Right lung (tissue), 5 donors: ENCODE results near the gene GNAI3. TPM values are rescaled to one million over a fixed set of nuclear protein-coding genes. Genes with fewer than 3 reads are reported as not detected.

Experiments
- DNase-seq, 2 donors: peaks; one replicate each; pipeline ENCODE4 v3.0.0-alpha.2; 2013
- polyA plus RNA-seq, 5 donors: library from polyadenylated mRNA; unstranded; fragments of 120-200 nt; gene quantifications; one replicate each; pipeline versions ENCODE4 v1.2.1 to v1.2.3, GENCODE V29; 2013; ENCODE audit warnings: inconsistent platforms in 1 of 5, low replicate concordance in 1 of 5; ENCODE audit not compliant: insufficient read length in 5 of 5, insufficient read depth in 1 of 5

GNAI3 gene
- polyA plus RNA-seq, 5 donors = 9.7 to 12.8 (median 10.9) TPM

GRCh38 chr1:109589177-109589576 is 40.8 kb downstream of the GNAI3 start:
- no peak for DNase-seq

DNA sequence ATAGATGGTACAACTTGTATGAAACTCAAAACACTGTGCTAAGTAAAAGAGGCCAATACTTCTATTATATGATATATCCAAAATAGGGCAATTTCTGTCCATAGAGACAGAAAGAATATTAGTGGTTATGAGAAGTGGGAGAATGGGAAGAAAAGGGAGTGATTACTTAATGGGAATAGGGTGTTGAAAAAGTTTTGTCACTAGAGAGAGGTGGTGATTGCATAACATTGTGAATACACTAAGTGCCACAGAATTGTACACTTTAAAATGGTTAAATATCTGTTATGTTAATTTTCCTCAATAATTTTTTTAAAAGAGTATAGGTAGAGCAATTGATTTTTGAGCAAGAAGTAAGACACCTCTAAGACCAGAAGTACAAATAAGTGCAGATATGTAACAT is 41.3 kb downstream of the GNAI3 start:
- no peak for DNase-seq

- no peak for DNase-seq
These were observed 44.5 kb downstream of the GNAI3 start for GRCh38 chr1:109592916-109593315.

- no peak for DNase-seq
These were observed 47.1 kb downstream of the GNAI3 start for GRCh38 chr1:109595531-109595930.

DNA sequence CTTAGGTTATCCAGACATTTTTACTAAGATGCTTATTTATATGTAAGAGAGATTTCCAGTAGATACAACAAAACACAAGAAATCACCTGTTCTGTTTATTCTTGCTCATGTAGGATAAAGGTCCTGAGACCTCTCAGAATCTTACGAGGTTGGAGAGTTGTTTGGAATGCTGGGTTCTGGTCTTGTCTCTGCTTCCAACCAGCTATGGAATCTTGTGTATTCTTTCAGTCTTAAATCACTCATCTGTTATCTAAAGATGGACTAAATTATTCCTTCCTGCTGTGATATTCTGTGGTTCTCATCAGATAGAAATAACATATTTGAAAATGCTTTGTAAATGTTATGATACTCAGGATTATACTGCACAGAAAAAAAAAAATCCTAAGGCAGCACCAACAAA is 49.7 kb downstream of the GNAI3 start:
- DNase-seq = no peak

GRCh38 chr1:109598655-109599054 is 50.2 kb downstream of the GNAI3 start:
- no peak for DNase-seq

DNA sequence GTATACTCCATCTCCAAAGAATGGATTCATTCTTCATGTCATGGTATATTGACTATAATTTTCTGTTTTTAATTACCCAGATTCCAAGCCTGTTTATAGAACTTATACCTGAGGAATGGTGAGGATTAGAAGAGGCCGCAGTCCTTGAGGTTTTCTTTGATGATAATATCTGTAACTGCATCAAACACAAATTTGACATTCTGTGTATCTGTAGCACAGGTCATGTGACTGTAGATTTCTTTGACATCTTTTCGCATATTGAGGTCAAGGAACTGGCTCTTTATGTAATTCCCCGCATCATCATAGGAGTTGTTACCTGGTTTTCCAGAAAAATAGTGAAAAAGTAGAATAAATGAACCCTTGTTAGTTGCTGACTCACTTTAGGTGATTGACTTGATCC is 54.8 kb downstream of the GNAI3 start:
- no peak for DNase-seq

DNA sequence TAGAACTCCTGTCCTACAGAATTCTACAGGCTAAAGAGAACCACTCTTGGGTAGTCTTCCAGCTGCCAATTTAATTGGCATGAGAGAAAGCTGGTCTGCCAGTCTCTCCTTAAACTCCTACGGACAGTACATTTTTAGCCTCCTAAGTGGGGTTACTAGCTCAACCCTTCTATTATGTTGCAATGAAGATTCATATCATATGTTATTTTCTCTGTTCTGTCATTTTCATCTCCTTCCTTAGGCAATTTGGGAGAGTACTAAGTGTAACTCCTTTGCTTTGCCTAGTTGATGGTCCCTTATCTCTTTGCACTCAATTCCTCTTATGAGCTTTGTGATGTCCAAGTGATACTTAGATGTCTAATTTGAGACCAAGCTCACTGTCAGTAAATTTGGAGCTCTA is 57.0 kb downstream of the GNAI3 start:
- no peak for DNase-seq

GRCh38 chr1:109609881-109610280 is 61.5 kb downstream of the GNAI3 start:
- DNase-seq = no peak

DNA sequence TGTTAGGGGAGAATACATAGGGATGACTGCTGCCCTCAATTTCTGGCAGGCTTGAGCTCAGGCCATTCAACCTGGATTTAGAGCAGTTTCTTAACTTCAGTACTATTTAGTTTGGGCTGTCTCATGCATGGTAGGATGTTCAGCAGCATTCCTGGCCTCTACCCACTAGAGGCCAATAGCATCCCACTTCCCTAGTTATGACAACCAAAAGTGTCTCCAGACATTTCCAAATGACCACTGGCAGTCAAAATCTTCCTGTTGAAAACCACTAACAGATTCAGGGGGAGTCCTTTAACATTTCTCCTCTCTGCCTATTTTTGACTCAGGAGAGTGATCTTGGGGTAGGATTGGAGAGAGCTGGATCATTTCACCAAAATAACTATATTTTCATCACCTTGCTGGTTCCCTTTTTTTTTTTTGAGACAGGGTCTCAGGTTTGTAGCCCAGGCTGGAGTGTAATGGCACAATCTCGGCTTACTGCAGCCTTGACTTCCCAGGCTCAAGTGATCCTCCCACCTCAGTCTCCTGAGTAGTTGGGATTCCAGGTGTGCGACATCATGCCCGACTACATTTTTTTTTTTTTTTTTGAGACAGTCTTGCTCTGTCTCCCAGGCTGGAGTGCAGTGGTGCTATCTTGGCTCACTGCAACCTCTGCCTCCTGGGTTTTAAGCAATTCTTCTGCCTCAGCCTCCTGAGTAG is 62.3 kb downstream of the GNAI3 start:
- DNase-seq = no peak

DNA sequence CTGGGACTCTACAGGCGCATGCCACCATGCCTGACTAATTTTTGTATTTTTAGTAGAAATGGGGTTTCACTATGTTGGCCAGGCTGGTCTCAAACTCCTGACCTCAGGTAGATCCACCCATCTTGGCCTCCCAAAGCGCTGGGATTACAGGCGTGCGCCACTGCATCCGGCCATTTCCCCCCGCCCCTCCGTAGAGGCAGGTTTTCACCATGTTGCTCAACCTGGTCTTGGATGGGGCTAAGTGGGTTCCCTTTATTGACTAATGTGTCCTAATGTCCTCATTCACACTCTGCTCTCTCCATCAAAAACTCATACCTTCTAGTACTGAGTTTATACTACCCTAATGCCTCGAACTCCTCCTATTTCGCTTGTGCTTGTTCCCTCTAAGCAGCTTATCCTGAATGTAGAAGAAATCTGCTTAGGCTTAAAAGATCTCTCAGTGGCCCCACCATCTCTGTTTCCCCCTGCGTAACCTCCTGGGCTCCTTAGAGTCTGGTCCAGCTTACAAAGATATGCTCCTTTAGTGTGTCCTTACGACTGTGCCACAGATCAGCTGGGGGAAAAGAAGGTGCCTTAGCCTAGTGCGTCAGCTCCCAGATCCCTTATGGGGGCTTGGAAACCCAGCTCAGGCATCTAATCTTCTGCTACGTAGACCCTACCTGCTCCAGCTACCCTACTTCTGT is 63.0 kb downstream of the GNAI3 start:
- DNase-seq = no peak

DNA sequence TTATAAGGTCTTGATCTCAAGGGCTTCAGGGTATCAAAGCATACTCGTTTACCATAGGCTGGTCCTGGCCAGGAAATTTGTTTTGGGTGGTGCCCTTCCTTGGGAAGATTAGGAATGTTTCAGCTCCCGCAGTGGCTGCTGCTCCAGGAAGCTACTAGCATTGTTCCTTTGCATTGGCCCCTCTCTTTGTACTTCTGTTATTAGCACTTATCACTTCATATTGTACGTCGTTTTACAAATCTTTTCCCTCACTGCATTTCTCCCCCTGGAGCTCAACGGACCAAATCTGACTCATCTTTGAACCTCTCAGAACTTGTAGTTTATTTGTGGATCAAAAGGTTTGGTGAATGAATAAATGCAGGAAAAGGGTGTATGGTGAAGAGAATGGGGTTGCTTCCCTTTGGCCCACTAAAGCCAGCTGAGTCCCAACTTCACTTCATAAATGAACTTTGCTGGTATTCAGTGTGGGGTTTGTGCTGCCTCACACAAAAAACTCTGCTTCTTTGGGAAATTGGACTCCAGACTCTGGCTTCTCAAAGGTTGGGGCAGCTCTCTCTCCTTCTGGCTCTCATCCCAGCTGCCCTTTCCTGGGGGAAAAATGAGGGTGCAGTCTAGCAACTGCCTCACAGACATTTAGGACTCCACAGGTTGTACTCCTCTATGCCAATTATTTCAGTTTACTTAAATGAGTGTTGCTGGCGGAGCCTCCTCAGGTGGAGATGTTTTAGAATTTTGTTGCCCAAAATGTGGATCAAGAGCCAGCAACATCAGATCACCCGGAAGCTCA is 65.1 kb downstream of the GNAI3 start:
- no peak for DNase-seq

- DNase-seq = no peak
These were observed 67.5 kb downstream of the GNAI3 start for GRCh38 chr1:109615879-109616278.

DNA sequence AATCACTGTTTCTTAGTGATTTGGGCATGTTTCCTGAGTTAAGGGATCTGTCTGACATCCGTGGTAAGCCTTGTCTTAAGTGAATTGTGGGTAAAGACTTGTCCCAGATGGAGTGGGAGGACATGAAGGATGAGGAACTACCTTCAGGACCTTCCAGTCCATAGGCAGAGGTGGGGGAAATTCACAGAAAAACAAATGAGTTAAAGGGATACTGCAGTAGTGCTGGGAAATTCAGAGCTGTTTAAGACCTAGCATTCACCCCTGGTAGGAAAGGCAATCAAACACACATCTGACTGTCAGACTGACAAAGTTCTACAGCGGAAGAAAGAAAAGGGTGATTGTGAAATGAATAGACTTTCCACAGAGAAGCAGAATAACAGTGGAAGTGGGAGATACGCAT is 68.0 kb downstream of the GNAI3 start:
- DNase-seq = no peak

- DNase-seq = no peak
These were observed 68.9 kb downstream of the GNAI3 start for GRCh38 chr1:109617291-109617801.

GRCh38 chr1:109618661-109619575 is 70.5 kb downstream of the GNAI3 start:
- DNase-seq = no peak

DNA sequence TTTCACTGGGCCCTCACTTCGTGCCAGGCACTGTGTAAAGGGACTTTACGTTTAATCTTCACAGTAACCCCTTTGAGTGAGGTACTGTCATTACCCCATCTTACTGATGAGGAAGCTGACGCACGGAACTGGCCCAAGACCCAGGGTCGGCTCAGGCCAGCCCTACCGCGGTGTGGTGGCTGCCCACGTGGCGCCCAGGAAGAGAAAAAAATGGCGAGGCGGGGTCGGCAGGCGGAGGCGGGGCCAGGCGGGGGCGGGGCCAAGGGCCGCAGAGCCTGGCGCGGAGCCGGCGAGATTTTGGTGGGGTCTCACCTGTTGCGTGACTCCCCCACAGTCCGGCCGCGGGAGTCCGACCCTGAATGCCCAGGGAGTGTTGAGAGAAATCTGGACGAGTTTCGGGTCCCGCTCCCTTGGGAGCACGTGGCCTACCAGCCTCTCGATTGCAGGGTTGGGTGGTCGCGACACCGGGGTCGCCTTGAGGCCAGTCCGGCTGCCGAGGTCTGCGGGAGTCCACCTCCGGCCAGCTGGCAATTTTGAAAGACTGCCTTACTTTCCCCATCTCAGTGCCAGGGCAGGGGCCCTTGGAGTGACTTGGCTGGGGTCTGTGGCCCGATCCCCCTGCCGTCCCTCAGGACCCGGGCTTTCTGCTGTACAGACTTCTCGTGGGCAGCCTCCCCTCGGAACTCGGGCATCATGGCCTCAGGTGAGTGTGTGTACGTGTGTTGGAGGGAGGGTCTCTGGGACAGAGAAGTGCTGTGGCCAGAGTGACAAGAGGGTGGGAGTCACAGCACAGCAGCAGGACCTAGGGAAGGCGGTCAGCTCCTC is 71.4 kb downstream of the GNAI3 start, which contains the start of the genes AMPD2 and GNAT2:
Gene AMPD2, plus strand, starts transcription at position 262 of the 825 bp plus-strand sequence. CDS start 1,339 bp downstream, outside the sequence.
Gene GNAT2, minus strand, starts transcription at position 41 of the 825 bp plus-strand sequence. CDS start 6,746 bp downstream, outside the sequence.
- peak; percentile 68 to 77 for DNase-seq

- peak; percentile 55 to 60 for DNase-seq
These were observed 72.0 kb downstream of the GNAI3 start for GRCh38 chr1:109620401-109620791.

GRCh38 chr1:109620841-109621286 is 72.4 kb downstream of the GNAI3 start:
- DNase-seq = peak; percentile 90 to 92
